ENCODE results near the gene VDAC2.

- TF ChIP-seq CTCF (IDR thresholded peaks at IDR 0.05) (no peak), POLR2A (IDR thresholded peaks at IDR 0.05) (no peak)
Measured at GRCh38 chr10:75229971-75230370, 19.4 kb downstream of the VDAC2 start.
